SU-DHL-6 (cell line): ENCODE data around the gene ZNF423.

ENCODE experiments used
- H2AFZ ChIP-seq: fragments of 200-600 bp; sonication (generic); 2 replicates; pipeline ENCODE4 v1.6.1; 2014; ENCODE audit warnings: low read depth, mild to moderate bottlenecking, moderate library complexity, mixed read lengths, antibody characterized with exemption, low read length; ENCODE audit not compliant: severe bottlenecking
- H3F3A ChIP-seq: fragments of 200-600 bp; shearing (Covaris generic); 2 replicates; pipeline ENCODE4 v1.6.0; 2016; ENCODE audit warnings: antibody characterized with exemption, mild to moderate bottlenecking; ENCODE audit not compliant: insufficient read depth
- H3K27ac ChIP-seq: fragments of 200-600 bp; sonication (generic); 2 replicates; pipeline ENCODE4 v1.5.1; 2016; ENCODE audit warnings: low read depth, mild to moderate bottlenecking, low read length, moderate library complexity, mixed read lengths
- H3K27me3 ChIP-seq: fragments of 200-600 bp; sonication (generic), shearing (Covaris generic); 2 replicates; pipeline ENCODE4 v1.6.0; 2014; ENCODE audit warnings: mild to moderate bottlenecking, low read length
- H3K36me3 ChIP-seq: fragments of 200-600 bp; sonication (generic); 2 replicates; pipeline ENCODE4 v1.6.1; 2014; ENCODE audit warnings: mild to moderate bottlenecking, low read length, mixed read lengths
- H3K4me2 ChIP-seq: fragments of 300-600, 200-600 bp; shearing (Covaris generic), sonication (generic); 2 replicates; pipeline ENCODE4 v1.6.0; 2014; ENCODE audit warnings: low read length, low read depth, mild to moderate bottlenecking; ENCODE audit not compliant: poor library complexity, severe bottlenecking
- H3K4me3 ChIP-seq: fragments of 200-600 bp; sonication (generic); 2 replicates; pipeline ENCODE4 v1.5.1; 2014; ENCODE audit warnings: antibody characterized with exemption, low read length, mild to moderate bottlenecking, mixed read lengths; ENCODE audit not compliant: insufficient read depth, poor library complexity, severe bottlenecking
- H3K79me2 ChIP-seq: fragments of 200-600 bp; sonication (generic); 2 replicates; pipeline ENCODE4 v1.6.1; 2014; ENCODE audit warnings: mild to moderate bottlenecking, low read length, moderate library complexity; ENCODE audit not compliant: insufficient read depth
- H3K9ac ChIP-seq: fragments of 200-600 bp; sonication (generic); 2 replicates; pipeline ENCODE4 v1.7.0; 2014; ENCODE audit warnings: mild to moderate bottlenecking, low read length
- H3K9me2 ChIP-seq: fragments of 200-600 bp; sonication (generic); replicated peaks from 2 replicates; pipeline ENCODE4 v1.6.1; 2014; ENCODE audit warnings: low read length; ENCODE audit not compliant: insufficient read depth
- H3K9me3 ChIP-seq: fragments of 200-600 bp; sonication (generic); 2 replicates; pipeline ENCODE4 v1.6.1; 2014; ENCODE audit warnings: low read length, mixed read lengths; ENCODE audit not compliant: insufficient read depth
- H4K20me1 ChIP-seq: fragments of 200-600 bp; sonication (generic); 2 replicates; pipeline ENCODE4 v1.6.1; 2014; ENCODE audit warnings: low read depth, mild to moderate bottlenecking, antibody characterized with exemption, low read length, moderate library complexity, mixed read lengths
- EZH2phosphoT487 ChIP-seq: fragments of 200-600 bp; sonication (generic), shearing (Covaris generic); conservative IDR thresholded peaks from 2 replicates; pipeline ENCODE4 v1.6.1; 2018; ENCODE audit warnings: mild to moderate bottlenecking, antibody characterized with exemption, low read length, moderate library complexity, mixed read lengths
- TF ChIP-seq, protein P1 (sequence below): fragments of 200-600 bp; sonication (generic); IDR thresholded peaks from one replicate; pipeline ENCODE4 v1.5.1; 2017; ENCODE audit warnings: antibody characterized with exemption, mild to moderate bottlenecking, low read length, moderate library complexity; ENCODE audit not compliant: insufficient read depth, poor library complexity, severe bottlenecking

The ZNF423 gene

DNA sequence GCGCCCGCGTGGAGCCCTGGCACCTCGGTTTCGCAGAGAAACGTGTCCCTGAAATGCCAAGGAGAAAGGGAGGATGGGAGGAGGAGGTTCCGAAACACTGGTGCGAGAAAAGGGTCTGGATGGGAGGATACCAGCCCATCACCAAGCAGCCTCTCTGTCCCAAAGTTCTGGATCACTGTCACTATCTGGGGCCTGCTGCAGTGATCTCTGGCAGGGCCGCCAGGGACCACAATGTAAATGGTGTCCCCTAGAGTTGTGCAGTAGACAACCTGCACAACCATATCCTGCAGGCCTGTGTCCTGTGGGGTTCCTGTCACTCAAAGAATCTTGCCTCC lies 253.0 kb downstream of the ZNF423 start:
- no peak overlapping the region for H2AFZ ChIP-seq
- H3K4me3 ChIP-seq = no peak overlapping the region
- H4K20me1 ChIP-seq = no peaks in the 10 kb centered on the region
- H3K9ac ChIP-seq = no peak overlapping the region
- no peaks in the 10 kb centered on the region for H3K9me3 ChIP-seq
- no peaks in the 10 kb centered on the region for H3F3A ChIP-seq
- TF ChIP-seq EZH2phosphoT487 = no peak
- TF ChIP-seq, protein P1, sequence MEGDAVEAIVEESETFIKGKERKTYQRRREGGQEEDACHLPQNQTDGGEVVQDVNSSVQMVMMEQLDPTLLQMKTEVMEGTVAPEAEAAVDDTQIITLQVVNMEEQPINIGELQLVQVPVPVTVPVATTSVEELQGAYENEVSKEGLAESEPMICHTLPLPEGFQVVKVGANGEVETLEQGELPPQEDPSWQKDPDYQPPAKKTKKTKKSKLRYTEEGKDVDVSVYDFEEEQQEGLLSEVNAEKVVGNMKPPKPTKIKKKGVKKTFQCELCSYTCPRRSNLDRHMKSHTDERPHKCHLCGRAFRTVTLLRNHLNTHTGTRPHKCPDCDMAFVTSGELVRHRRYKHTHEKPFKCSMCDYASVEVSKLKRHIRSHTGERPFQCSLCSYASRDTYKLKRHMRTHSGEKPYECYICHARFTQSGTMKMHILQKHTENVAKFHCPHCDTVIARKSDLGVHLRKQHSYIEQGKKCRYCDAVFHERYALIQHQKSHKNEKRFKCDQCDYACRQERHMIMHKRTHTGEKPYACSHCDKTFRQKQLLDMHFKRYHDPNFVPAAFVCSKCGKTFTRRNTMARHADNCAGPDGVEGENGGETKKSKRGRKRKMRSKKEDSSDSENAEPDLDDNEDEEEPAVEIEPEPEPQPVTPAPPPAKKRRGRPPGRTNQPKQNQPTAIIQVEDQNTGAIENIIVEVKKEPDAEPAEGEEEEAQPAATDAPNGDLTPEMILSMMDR = no peak
- H3K4me2 ChIP-seq = no peak overlapping the region
- H3K27me3 ChIP-seq = no peaks in the 10 kb centered on the region
- H3K9me2 ChIP-seq = no peaks in the 10 kb centered on the region
- no peaks in the 10 kb centered on the region for H3K36me3 ChIP-seq
- no peak overlapping the region for H3K27ac ChIP-seq
- no peaks in the 10 kb centered on the region for H3K79me2 ChIP-seq

DNA sequence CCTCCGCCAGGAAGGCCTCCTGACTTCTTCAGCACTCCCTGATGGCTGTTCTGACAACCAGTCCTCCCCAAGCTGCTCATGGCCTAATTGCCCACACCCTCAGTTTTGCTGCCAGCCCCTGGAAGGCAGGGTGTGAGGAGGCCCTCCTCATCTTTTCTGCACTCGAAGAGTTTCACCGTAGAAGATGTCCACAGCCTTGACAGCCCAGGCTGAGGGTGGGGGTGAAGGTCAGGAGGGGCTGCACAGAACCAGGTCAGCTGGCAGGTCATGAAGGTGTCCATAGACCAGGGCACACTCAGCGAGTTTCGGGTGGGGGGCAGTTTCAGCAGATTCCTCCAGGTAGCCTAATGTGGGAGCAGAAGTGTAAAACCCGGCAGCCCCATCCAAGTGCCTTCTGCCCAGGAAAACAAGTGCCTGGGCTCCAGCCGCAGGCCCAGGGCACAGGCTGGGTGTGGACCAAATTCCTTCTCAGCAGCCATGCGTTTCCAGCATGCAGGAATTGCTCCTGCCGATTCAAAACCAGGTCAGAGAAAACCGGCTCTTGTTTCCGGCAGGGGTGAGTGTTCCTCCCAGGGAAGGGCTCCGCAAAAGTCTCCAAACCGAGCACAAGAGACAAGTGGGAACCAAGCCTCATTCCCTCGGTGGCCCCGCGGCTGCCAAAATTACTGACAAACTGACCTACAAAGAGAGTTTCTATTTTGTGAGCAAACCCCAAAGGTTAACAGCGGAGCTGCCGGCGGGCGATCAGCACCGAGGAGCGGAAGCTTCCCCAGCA lies 253.5 kb downstream of the ZNF423 start:
- Histone ChIP-seq H3K4me2 (no peak overlapping the region), H3K27me3 (no peaks in the 10 kb centered on the region), H3K4me3 (no peak overlapping the region), H3K9me2 (no peaks in the 10 kb centered on the region), H3K27ac (no peak overlapping the region), H3K36me3 (no peaks in the 10 kb centered on the region), H3F3A (no peaks in the 10 kb centered on the region), H4K20me1 (no peaks in the 10 kb centered on the region), H3K79me2 (no peaks in the 10 kb centered on the region), H3K9ac (no peak overlapping the region), H2AFZ (no peak overlapping the region), H3K9me3 (no peaks in the 10 kb centered on the region)
- TF ChIP-seq EZH2phosphoT487 = no peak
- TF ChIP-seq, protein P1 = no peak

DNA sequence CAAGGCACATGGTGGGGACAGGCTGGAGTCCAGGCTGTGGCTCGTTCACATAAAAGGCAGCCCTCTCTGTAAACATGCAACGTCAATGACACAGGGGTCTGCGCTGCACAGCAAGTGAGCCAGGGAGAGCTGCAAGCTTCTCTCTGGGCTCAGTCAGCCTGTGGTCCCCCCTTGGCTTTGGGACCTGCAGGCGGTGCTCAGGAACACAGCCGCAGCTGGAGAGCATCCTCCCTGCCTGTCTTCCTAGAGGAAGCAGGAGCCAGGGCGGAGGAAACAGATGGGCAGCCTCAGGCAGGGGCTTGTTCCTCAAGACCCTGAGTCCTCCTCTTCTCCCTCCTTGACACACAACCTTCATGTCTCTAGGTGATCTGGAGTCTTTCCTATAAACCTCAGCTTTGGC lies 254.3 kb downstream of the ZNF423 start:
- TF ChIP-seq, protein P1 = no peak
- TF ChIP-seq EZH2phosphoT487 = no peak

GRCh38 chr16:49600976-49601375 lies 254.9 kb downstream of the ZNF423 start:
- Histone ChIP-seq H3K27ac (no peak overlapping the region), H3K9ac (no peak overlapping the region), H3K4me3 (no peak overlapping the region), H3K36me3 (no peaks in the 10 kb centered on the region), H4K20me1 (no peaks in the 10 kb centered on the region), H3K9me3 (no peaks in the 10 kb centered on the region), H3K27me3 (no peaks in the 10 kb centered on the region), H3K4me2 (no peak overlapping the region), H3K9me2 (no peaks in the 10 kb centered on the region), H2AFZ (no peak overlapping the region), H3K79me2 (no peaks in the 10 kb centered on the region), H3F3A (no peaks in the 10 kb centered on the region)
- TF ChIP-seq, protein P1 = no peak
- TF ChIP-seq EZH2phosphoT487 = no peak

More for the DNA sequence above, 254.3 kb downstream of the ZNF423 start:
- Histone ChIP-seq H3K79me2 (no peaks in the 10 kb centered on the region), H3K9me2 (no peaks in the 10 kb centered on the region), H3K36me3 (no peaks in the 10 kb centered on the region), H2AFZ (no peak overlapping the region), H3K9me3 (no peaks in the 10 kb centered on the region), H3K27me3 (no peaks in the 10 kb centered on the region), H3K27ac (no peak overlapping the region), H4K20me1 (no peaks in the 10 kb centered on the region), H3K9ac (no peak overlapping the region), H3K4me2 (no peak overlapping the region), H3K4me3 (no peak overlapping the region), H3F3A (no peaks in the 10 kb centered on the region)
